Osteocyte (in vitro differentiated cells): Measurements from ENCODE around the gene MSX1. TPM values are rescaled to one million over a fixed set of nuclear protein-coding genes. Genes with fewer than 3 reads are reported as not detected.
A peak's percentile ranks its signal among the peaks of the same experiment; 100 is the strongest.

Experiments
- DNase-seq: peaks from one replicate; pipeline ENCODE4 v3.0.0; 2021; ENCODE audit warnings: mixed read lengths; ENCODE audit not compliant: unreplicated experiment; ENCODE audit errors: extremely low spot score
- H3K27ac Mint-ChIP-seq: one replicate; pipeline ENCODE4 v1.8.0; 2021; ENCODE audit warnings: mild to moderate bottlenecking, mixed read lengths; ENCODE audit not compliant: unreplicated experiment
- H3K27me3 Mint-ChIP-seq: one replicate; pipeline ENCODE4 v1.8.0; 2021; ENCODE audit warnings: mixed read lengths; ENCODE audit not compliant: unreplicated experiment
- H3K36me3 Mint-ChIP-seq: one replicate; pipeline ENCODE4 v1.8.0; 2021; ENCODE audit warnings: mixed read lengths; ENCODE audit not compliant: unreplicated experiment
- H3K4me1 Mint-ChIP-seq: one replicate; pipeline ENCODE4 v1.8.0; 2021; ENCODE audit warnings: mixed read lengths; ENCODE audit not compliant: unreplicated experiment
- H3K4me3 Mint-ChIP-seq: one replicate; pipeline ENCODE4 v1.8.0; 2021; ENCODE audit warnings: mild to moderate bottlenecking, moderate library complexity, mixed read lengths; ENCODE audit not compliant: unreplicated experiment
- H3K9me3 Mint-ChIP-seq: one replicate; pipeline ENCODE4 v1.8.0; 2021; ENCODE audit warnings: mixed read lengths; ENCODE audit not compliant: unreplicated experiment
- long read RNA-seq: library from polyadenylated mRNA; unstranded; transcript quantifications from one replicate; pipeline ENCODE4 v2.0.0, GENCODE V29; 2021
- total RNA-seq: library from RNA; stranded (reverse); gene quantifications from 2 replicates; pipeline ENCODE4 v1.2.1, GENCODE V29; 2021
- TF ChIP-seq, protein P1 (sequence below): fragments of 200-600 bp; sonication (generic); IDR thresholded peaks from 2 replicates; pipeline ENCODE4 v1.5.0; 2021; ENCODE audit warnings: antibody characterized with exemption, mild to moderate bottlenecking, moderate library complexity

Gene MSX1
- 2.2 and 3.5 TPM in 2 replicates for total RNA-seq
- long read RNA-seq, result 0 reads

DNA sequence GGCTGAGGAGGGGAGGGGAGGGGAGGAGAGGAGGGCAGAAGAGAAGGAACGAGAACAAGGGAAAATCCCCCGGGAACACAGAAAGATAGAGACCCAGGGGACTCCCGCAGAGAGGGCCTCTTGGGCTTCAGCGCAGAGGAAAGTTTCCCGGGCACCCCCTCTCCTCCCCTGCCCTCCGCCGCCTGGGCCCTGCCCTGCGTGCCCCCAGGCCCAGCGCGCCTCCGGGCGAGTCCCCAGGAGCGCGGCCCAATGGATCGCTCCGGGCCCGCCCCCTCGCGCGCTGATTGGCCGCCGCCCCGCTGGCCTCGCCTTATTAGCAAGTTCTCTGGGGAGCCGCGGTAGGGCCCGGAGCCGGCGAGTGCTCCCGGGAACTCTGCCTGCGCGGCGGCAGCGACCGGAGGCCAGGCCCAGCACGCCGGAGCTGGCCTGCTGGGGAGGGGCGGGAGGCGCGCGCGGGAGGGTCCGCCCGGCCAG, at the start of gene MSX1:
Gene MSX1 (plus strand): TSS at position 341 of the 474 bp plus-strand sequence. CDS start 235 bp downstream, outside the sequence.
- DNase-seq, result peak; percentile 92
- no peaks in the 10 kb centered on the region for H3K9me3 Mint-ChIP-seq
- peak within 1 kb of the TSS; percentile 8 for H3K27ac Mint-ChIP-seq
- H3K4me3 Mint-ChIP-seq, result peak within 1 kb of the TSS; percentile 92
- TF ChIP-seq, protein P1, sequence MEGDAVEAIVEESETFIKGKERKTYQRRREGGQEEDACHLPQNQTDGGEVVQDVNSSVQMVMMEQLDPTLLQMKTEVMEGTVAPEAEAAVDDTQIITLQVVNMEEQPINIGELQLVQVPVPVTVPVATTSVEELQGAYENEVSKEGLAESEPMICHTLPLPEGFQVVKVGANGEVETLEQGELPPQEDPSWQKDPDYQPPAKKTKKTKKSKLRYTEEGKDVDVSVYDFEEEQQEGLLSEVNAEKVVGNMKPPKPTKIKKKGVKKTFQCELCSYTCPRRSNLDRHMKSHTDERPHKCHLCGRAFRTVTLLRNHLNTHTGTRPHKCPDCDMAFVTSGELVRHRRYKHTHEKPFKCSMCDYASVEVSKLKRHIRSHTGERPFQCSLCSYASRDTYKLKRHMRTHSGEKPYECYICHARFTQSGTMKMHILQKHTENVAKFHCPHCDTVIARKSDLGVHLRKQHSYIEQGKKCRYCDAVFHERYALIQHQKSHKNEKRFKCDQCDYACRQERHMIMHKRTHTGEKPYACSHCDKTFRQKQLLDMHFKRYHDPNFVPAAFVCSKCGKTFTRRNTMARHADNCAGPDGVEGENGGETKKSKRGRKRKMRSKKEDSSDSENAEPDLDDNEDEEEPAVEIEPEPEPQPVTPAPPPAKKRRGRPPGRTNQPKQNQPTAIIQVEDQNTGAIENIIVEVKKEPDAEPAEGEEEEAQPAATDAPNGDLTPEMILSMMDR, result no peak
- H3K36me3 Mint-ChIP-seq, result peaks cover 7% of the 10 kb centered on the region
- H3K4me1 Mint-ChIP-seq, result peaks cover 27% of the 10 kb centered on the region
- peaks cover 42% of the 10 kb centered on the region for H3K27me3 Mint-ChIP-seq

DNA sequence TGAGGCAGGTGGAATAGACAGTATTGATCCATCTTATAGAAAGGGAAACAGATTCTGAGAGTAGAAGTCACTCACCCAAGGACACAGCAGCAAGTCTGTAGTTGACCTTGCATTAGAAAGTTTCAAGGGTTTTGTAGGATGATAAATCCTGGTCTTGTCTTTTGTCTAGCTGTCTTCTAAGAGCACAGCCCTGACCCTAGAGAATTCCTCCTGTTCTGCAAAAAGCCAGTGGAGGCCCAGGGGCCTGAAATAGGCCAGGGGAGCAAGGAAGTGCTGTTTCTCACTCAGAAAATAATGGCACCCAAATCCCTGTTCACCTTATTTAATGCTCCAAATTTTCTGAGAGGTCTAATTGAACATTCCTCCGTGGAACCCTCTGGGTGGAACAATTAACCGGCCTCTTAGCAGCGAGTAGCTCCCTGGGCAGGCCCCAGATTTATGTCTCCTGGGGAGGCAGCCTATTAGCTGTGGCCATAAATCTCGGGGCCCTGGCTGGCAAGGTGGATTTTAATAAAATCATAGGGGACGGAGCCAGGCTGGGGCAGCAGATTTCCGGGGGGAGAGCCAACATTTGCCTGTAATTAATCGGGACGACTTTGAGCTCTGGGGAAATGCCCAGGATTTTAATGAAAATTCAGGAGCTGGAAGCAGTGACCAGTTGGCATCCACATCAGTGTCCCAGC, 49.2 kb upstream of the MSX1 start:
- H3K27ac Mint-ChIP-seq, result no peak overlapping the region
- H3K36me3 Mint-ChIP-seq, result no peaks in the 10 kb centered on the region
- TF ChIP-seq, protein P1, result no peak
- H3K27me3 Mint-ChIP-seq, result peaks cover 40% of the 10 kb centered on the region
- H3K4me3 Mint-ChIP-seq, result no peak overlapping the region
- H3K4me1 Mint-ChIP-seq, result no peaks in the 10 kb centered on the region
- peaks cover 6% of the 10 kb centered on the region for H3K9me3 Mint-ChIP-seq
- DNase-seq, result no peak

DNA sequence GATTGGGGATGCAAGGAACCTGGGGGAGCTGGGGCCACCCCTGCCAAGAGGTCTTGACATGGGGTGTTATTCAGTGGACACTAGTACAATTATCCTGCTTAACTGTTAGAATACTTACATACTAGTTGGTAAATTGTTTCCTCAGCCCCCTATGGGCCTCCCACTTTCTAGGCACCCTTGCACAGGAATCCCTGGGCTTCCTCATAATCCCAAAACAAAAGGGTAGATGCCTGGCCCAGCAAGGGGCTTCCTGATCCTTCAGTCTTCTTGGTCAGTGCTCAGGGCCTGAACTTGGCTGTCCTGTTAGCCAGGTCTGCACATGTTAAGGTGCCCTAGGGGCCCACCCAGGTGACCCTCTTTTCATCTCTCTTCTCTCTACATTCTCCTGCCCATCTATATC, 48.7 kb upstream of the MSX1 start:
- H3K4me1 Mint-ChIP-seq, result no peaks in the 10 kb centered on the region
- no peak overlapping the region for H3K4me3 Mint-ChIP-seq
- H3K27ac Mint-ChIP-seq, result no peak overlapping the region
- no peaks in the 10 kb centered on the region for H3K36me3 Mint-ChIP-seq
- TF ChIP-seq, protein P1, result no peak
- peaks cover 6% of the 10 kb centered on the region for H3K9me3 Mint-ChIP-seq
- DNase-seq, result no peak
- H3K27me3 Mint-ChIP-seq, result peaks cover 45% of the 10 kb centered on the region

DNA sequence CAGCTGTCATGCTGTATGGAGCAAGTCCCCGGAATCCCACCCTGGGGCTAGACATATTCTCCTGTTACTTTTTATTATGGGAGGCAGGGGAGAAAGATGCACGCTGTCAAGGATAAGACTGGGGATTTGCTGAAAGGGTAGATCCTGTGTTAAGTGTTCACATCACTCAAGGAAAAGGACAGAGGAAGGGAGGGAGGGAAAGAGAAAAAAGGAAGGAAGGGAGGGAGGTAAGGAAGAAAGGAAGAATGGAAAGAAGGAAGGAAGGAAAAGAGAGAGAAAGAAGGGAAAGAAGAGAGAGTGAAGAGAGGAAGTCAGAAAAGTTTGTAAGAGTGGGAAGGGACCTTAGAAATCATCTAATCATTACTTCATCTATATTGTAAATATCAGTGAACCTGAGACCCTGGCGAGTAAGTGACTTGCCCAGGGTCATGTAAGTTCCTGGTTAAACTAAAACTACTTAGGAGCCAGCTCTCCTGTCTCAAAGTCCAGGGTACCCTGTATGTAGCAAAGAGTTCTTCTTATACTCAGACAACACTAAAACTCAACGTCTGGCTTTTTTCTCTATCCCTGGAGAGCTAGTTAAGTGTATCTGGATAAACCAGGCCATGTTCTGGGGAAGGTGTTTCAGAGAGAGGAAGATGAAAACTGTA, 47.2 kb upstream of the MSX1 start:
- TF ChIP-seq, protein P1, result no peak
- no peak for DNase-seq
- Mint-ChIP-seq H3K27me3 (peaks cover 52% of the 10 kb centered on the region), H3K4me1 (no peaks in the 10 kb centered on the region), H3K36me3 (no peaks in the 10 kb centered on the region), H3K4me3 (no peak overlapping the region), H3K9me3 (peaks cover 6% of the 10 kb centered on the region), H3K27ac (no peak overlapping the region)
